Superior temporal gyrus (tissue), 1 donor: Measurements from ENCODE around the gene MAP3K14.

ENCODE experiments used
- DNase-seq: peaks from one replicate; pipeline ENCODE4 v3.0.0-alpha.2; 2016; ENCODE audit errors: extremely low spot score

The MAP3K14 gene

DNA sequence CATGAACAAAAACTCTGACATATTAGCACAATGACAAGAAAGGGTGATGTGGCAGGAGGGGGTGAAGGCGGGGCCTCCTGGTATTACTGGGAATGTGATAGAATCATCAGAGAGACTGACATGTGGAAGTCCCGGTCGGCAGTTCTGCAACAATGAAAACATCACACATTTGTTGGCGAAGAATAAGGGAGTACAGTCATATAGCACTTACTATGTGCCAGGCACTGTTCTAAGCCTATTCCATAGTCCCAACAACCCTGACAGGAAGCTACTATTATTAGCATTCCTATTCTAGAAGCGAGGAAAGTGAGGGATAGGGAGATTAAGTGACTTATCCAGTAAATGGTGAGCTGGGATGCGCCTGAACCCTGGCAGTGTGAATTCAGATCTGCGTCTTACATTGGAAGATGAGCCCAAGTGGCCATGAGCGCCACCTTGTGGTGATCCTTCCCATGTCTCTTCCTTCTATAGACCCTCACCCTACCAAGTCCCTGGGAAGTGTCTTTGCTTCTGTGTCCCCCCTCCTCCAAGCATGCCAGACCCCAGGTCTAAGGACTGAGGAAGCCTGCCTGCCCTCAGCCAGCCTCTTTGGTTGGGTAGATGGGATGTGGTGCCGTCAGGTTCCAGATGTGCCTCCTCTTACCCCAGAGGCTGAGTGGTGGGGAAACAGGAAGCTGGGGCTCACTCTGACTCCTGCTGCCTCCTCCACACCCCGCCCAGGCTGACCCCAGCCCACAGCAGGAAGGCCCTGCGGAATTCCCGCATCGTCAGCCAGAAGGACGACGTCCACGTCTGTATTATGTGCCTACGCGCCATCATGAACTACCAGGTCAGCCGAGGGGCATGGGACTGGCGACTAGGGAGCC, 81.2 kb downstream of the MAP3K14 start:
- DNase-seq = peak; percentile 78

DNA sequence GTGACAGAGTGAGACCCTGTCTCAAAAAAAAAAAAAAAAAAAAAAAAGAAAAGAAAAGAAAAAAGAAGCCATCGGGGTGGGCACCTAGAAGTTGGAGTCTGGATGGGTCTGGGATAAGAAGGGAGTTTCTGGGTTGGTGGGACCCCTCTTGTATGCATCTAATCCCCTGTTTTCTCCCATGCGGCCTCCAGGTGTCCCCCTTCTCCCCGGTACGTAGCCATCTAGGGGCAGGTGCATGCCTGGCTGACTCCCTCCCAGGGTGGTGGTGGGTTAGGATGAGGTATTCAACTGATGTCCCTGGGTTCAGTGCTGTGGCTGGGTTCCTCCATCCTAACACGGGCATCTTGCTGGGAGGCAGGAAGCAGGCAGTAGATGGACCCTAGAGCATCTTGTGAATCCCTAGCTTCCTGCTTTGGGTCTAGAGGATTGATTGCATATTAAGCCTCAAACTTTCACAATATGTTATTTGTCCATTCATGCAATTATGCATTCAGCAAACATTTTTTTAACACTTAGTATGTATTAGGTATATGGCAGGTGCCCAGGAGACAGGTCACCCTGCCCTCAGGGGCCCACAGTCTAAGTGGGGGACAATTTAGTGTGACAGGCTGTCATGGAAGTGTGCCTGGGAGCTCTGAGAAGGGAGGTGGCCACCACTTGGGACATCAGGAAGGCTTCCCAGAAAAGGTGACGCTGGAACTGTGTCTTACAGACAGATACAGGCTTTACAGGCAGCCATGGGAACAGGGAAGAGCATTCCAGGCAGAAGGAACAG, 82.0 kb downstream of the MAP3K14 start:
- DNase-seq = no peak

DNA sequence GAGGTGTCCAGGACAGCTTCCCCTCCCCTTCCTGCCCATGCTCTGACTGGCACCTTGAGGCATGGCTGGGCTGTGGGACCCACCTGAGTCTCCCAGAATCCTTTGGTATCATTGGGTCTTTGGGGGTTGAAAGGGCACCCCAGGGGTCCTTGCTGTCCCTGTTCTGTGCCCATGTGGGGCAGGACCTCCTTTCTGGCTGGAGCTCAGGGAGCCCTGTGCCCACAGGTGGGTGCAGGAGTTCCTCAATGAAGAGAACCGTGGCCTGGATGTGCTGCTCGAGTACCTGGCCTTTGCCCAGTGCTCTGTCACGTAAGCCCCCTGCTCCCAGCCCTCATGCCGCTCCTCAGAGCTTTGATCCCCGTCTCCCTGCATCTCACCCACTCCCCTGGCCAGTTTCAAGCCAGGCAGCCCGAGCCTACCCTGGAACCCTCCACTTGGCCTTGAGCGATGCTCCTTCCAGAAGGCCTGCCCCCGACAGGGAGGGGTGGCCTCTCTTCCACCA, 83.3 kb downstream of the MAP3K14 start:
- DNase-seq = no peak

DNA sequence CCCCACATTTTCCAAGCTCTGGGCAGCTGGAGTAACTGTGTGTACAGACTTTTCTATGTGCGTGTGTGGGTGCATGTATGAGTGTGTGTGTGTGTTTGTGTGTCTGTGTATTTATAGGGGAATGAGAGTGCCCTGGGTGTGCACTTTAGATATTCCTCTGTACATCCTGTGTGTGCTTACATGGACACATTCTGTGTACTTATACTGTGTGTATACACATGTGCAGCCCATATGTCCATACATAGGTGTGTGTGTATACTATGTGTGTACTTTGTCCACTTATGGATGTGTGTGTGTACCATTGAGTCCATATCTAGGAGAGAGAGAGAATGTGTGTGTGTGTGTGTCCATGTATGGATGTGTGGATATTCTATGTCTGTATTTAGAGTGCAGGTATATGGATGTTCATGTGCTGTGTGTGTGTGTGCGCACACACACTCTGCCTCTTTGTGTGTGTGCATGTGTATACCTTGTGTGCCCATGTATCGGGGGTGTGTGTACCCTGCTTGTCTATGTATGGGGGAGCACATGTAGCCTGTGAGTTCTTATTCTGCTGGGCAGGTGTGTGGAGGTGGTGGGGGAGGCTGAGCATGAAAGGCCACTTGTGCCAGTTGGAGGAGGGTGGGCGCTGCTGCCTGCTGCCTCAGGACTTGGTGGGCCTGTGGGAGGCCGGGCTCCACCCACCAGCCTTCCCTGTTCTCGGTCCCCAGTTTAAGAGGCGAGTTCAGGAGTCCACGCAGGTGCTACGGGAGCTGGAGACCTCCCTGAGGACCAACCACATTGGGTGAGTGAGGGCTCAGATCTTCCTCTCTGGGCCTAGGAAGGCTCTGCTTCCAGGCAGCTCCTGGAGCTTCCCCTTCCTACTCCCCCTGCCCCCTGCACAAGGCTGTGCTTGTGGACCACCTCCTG, 84.1 kb downstream of the MAP3K14 start:
- DNase-seq = no peak

DNA sequence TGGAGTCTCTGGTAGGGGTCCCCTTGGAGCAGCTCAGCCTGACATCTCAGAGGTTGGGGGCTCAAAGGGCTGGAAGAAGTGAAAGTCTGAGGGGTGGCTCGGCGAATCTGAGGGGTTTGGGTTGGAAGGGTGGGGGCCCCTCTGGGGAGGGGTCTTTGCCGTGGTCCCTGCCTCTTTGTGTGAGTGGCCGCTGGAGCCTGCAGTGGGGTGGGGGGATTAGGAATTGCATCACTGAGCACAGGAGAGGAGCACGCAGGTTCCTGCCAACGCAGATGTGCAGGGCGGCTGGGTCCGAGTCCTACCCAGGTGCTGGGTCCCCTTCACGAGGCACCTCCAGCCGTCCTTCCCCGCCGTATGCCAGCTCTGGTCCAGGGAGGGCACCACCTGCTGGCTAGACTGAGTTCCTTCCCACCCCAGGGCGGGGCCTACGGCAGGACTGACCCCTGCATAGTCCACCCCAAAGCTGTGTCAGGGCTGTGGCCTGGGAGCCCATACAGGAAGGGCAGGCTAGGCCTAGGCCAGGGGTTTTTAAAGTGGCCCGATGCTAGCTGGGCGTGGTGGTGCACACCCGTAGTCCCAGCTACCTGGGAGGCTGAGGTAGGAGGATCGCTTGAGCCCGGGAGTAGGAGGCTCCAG, 85.2 kb downstream of the MAP3K14 start:
- no peak for DNase-seq

DNA sequence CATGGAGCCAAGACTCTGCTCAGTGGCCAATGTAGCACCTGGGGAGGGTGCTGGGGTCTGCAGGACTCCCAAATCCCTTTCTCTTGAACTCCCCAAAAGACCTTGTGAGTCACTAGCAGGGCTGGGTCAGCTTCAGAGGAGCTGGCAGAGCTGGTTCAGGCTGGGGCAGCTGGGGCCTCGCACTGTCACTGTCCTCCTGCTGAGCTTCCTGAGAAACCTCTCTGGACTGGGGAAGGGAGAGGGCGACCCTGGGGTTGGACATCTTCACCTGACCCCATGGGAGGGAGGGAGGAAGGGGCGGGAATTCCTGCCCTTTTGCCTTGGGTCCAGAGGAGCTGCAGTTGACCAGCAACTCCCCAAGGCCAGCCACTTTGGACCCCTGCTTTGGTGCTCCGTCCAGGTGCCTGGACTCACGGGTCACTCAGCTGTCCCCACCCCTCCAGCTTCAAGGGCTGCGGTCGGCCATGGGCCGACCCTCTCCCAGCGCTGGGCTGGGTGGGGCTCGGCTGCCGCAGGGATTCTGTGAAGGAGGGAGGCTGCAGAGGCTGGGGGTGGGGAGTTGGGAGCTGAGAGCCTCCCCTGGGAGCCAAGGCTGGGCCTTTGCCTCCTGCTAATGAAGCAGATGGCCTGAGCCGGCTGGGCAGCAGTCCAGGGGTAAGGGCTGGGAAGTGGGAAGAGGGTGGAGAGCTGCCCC, 85.9 kb downstream of the MAP3K14 start:
- DNase-seq = no peak

DNA sequence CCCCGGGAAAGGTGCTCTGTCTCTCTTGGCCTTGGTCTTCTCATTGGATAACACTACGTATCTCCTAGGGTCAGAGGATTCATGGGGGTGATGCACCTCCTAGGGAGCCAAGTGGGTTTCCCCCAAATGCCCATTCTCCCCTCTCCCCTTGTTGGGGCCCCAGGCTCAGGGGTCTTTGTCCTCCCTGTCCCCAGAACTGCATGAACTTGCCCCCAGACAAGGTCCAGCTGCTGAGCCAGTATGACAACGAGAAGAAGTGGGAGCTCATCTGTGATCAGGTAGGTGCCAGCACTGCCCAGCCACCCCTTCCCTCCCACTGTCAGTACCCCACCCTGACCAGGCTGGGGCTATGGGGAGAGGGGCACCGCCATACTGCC, 86.4 kb downstream of the MAP3K14 start:
- DNase-seq = no peak

GRCh38 chr17:45229681-45230409, 87.0 kb downstream of the MAP3K14 start:
- no peak for DNase-seq

DNA sequence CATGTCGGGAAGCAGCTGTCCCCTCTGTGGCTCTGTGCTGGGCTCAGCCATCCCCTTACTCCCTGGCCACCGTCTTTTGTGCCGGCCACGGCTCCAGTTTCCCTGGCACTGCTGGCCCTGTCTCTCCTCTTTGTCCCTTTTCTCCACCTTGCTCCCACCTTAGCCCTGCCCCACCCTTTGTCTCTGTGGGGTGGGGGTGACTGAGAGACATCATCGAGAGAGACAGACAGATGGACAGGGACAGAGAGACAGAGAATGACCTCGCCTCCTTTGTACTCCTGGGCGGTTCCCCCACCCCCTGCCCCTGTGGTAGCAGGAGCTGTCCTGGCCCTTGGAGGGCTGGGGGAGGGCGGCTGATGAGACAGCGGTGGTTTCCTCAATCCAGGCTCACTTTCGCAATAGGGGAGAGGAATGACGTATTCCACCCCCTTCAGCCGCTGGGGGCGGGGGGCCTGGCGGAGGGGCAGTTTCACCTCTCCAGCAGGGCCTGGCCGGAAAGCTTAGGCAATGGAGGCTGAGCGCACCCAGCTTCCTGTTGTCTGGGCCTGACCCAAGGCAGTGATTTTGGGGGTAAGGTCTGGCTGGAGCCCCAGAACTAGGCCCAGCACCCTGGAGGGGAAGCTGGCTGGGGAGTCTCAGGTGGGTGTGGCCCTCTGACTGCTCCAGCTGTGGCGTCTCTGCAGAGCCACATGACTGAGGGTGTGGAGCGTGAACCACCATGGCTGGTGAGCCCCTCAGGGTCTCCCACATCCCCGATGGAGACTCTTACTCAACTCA, 87.9 kb downstream of the MAP3K14 start:
- no peak for DNase-seq

GRCh38 chr17:45227926-45228762, 88.7 kb downstream of the MAP3K14 start:
- DNase-seq = no peak

DNA sequence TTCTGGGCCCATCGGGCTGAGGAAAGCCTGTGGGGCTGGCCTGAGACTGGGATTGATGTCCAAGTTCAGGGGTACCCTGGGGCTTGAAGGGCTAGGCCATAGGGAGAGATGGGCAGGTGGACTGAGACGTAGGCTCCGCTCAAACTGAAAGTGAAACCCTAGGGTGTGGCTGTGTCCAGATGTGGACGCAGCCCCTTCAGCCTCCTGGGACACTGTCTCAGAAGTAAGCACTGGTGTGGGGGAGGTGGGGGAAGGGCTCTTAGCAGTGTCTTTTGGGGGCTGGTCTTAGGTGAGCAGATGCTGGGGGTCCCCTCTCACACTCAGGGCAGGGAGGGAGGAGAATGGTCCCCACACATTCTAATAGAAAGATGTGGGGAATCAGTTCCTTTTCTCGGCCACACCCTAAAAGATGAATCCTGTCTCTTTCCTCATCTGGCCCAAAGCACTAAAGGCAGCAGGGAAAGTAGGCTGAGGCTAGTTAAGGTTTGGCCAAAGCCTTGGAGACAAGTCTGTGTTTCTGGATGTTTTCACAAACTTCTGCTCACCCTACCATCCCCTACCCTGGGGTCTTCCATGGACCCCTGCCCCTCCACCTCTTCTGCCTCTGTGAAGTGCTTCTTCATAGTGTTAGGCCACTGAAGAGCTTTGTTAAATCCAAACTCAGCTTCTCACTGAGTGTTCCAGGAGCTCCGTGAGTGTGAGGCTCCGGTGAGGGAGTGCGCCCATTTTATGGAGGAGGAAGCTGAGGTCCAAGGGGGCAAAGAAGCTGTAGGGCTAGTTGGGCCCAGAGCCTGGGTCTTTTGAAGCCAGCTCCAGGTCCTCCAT, 89.5 kb downstream of the MAP3K14 start:
- no peak for DNase-seq

DNA sequence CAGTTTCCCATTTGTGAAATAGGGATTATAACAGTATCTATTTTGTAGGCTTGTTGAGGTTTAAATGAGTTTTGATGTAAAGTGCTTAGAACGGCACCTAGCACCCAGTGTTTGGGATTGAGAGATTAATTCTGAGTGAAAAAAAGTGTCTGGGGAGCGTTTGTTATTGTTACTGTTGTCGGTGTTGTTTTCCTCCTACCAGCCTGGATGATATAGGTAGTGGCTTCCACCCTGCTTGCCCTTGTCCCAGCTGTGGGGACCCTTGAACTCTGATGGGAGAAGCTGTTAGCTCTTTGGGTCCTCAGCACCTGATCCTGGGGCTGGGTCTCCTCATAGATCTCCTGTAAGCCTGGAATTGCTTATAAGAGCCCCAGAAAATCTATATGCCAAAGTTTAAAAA, 90.2 kb downstream of the MAP3K14 start:
- no peak for DNase-seq

DNA sequence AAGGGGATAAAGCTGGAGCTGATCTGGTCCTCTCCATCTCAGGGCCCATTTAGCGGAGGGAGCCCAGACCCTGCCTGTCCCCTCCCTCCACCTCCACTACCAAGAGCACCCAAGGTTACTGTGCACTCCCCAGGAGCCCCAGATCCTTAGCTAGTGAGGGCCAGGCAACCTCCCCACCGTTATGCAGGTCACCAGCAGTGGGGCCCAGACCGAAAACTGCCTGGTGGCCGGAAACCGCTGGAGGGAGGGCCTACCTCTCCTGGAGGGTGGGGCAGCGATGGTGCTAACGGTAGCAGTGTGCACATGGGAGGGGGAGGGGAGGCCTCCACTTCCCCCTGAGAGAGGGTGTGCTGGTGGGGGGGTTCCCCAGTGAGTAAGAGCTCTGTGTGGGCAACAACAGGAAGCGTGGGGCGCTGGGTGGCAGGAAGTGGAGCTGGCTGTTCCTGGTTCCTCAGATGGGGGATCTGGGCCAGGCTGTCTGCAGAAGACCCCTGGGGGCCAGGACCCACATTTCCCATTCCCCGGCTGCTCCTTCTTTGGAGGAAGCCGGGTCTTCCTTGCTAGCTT, 90.8 kb downstream of the MAP3K14 start:
- no peak for DNase-seq

DNA sequence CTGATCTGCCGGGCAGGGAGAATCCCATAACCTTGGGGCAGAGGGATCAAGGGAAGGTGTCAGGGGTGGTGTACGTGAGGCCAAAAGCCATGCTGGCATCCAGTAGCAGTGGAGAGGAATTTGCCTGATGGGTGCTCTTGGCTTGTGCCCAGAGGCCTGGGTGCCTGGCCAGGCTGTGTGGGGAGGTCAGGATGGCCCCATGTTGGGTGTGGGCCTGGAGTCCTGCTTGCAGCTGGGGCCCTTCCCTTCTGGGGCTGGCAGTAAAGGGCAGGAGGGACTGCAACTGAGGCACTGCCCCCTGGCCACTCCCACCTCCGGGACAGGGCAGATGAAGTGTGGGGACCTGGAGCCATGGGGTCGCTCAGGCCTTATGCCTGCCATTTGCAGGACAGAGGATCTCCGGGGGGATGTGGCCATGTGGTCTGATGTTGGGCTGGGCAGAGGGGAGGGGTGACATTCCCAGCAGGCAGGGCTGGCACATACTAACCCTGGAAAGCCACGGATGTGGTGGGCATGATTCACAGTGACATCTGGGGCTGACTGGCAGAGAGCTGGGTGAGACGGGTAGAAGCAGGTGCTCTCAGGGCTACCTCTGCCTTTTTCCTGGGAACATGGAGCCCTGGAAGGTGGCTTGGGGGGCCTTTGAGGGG, 91.6 kb downstream of the MAP3K14 start:
- no peak for DNase-seq

GRCh38 chr17:45224671-45225050, 92.2 kb downstream of the MAP3K14 start:
- DNase-seq = no peak
